Prostate gland (tissue), 2 donors: ENCODE measurements around the gene FAM43B.

Experiments
- CTCF ChIP-seq, 4 experiments: fragments of 200-600 bp in 2 of 4; fragments of 450-650 bp in 2 of 4; sonication (generic) in 2 of 4; IDR thresholded peaks; 1 replicate in 3 of 4; 2 replicates in 1 of 4; pipeline ENCODE4 v1.5.1; 2016 to 2019; ENCODE audit warnings: antibody characterized with exemption in 4 of 4, mild to moderate bottlenecking in 2 of 4, moderate library complexity in 2 of 4
- POLR2A ChIP-seq: fragments of 450-650 bp; IDR thresholded peaks from one replicate; pipeline ENCODE4 v1.6.1; 2016; ENCODE audit warnings: antibody characterized with exemption, mild to moderate bottlenecking

- TF ChIP-seq CTCF (IDR thresholded peaks at IDR 0.05) (no peak), POLR2A (no peak)
Observed at GRCh38 chr1:20558191-20558590, 5.8 kb downstream of the FAM43B start.
